PFSK-1 (cell line): ENCODE data around the gene CD164L2.

ENCODE experiments used
- POLR2AphosphoS5 ChIP-seq: IDR thresholded peaks from 2 replicates; pipeline ENCODE4 v1.6.1; 2012; ENCODE audit warnings: low read depth, mild to moderate bottlenecking, control low read depth, low read length, moderate library complexity
- TF ChIP-seq, protein P1 (sequence below), 2 experiments: IDR thresholded peaks; 2 replicates each; pipeline versions ENCODE4 v1.6.1 to v1.8.0; 2011 to 2012; ENCODE audit warnings: low read depth in 2 of 2, low read length in 2 of 2, control low read depth in 1 of 2, inconsistent platforms in 1 of 2, mild to moderate bottlenecking in 1 of 2, moderate library complexity in 1 of 2; ENCODE audit not compliant: insufficient read depth in 1 of 2

DNA sequence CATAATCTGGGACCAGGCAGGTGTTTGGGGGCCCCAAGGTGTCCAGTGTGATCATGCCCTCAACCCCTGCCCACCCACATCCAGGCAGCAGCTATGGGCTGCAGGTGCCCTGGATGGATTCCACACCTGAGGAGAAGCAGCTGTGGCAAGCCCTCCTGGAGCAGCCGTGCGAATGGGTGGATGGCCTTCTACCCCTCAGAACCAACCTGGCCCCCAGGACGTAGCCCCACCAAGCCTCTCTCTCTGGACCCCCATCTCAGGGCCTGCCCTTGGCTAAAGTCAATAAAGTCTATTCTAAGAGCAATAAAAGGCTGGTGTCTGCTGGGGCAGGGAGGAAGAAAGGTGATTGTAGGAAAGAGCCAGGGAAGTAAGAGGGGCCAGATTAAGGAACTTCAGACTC is 29.5 kb downstream of the CD164L2 start:
- TF ChIP-seq, protein P1, sequence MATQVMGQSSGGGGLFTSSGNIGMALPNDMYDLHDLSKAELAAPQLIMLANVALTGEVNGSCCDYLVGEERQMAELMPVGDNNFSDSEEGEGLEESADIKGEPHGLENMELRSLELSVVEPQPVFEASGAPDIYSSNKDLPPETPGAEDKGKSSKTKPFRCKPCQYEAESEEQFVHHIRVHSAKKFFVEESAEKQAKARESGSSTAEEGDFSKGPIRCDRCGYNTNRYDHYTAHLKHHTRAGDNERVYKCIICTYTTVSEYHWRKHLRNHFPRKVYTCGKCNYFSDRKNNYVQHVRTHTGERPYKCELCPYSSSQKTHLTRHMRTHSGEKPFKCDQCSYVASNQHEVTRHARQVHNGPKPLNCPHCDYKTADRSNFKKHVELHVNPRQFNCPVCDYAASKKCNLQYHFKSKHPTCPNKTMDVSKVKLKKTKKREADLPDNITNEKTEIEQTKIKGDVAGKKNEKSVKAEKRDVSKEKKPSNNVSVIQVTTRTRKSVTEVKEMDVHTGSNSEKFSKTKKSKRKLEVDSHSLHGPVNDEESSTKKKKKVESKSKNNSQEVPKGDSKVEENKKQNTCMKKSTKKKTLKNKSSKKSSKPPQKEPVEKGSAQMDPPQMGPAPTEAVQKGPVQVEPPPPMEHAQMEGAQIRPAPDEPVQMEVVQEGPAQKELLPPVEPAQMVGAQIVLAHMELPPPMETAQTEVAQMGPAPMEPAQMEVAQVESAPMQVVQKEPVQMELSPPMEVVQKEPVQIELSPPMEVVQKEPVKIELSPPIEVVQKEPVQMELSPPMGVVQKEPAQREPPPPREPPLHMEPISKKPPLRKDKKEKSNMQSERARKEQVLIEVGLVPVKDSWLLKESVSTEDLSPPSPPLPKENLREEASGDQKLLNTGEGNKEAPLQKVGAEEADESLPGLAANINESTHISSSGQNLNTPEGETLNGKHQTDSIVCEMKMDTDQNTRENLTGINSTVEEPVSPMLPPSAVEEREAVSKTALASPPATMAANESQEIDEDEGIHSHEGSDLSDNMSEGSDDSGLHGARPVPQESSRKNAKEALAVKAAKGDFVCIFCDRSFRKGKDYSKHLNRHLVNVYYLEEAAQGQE (IDR thresholded peaks at IDR 0.05; ENCODE audit: insufficient read depth in 1 of 2, low read depth in 2 of 2, low read length in 2 of 2): no peak
- no peak for TF ChIP-seq POLR2AphosphoS5
